Measurements from ENCODE around the gene ETV5. TPM values are rescaled to one million over a fixed set of nuclear protein-coding genes. Genes with fewer than 3 reads are reported as not detected.

The ETV5 gene
- total and polyA plus RNA-seq, 2 of the 4 experiments (the other 2 are of a cell fraction) = 15.7 to 20.1 TPM

DNA sequence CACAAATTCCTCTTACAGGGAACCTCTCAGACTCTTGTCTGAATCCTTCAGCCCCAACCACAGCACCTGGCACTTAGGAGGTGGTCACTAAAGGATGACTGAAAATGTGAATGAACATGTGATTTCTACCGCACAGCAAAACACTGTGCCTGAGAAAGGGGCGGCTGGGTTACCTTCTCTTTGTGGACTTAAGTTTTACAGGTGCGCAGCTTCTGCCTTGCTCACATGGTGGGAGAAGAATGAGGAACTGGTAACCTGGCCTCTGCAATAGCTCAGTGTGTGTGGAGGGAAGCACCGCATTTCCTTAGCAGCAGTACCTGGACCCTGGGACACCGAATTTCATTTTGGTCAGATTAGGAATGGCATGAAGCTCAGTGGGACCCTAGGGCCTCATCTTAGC is 9.8 kb upstream of the ETV5 start:
- Histone ChIP-seq H3K4me3 (ENCODE audit: insufficient read depth, low read depth, low read length) (no peak overlapping the region), H4K91ac (ENCODE audit: insufficient read depth, low read depth, low read length) (no peak overlapping the region), H3K4me2 (ENCODE audit: low read depth, low read length) (no peak overlapping the region), H4K5ac (ENCODE audit: low read depth, low read length) (no peak overlapping the region), H3K27me3 (ENCODE audit: control insufficient read depth, insufficient read depth, low read length) (peaks cover 57% of the 10 kb centered on the region), H2AFZ (replicated peaks; ENCODE audit: low read length, poor library complexity) (no peak overlapping the region), H3K56ac (ENCODE audit: extremely low read depth, insufficient read depth, low read length) (no peak overlapping the region), H3K9me3 (ENCODE audit: control insufficient read depth, insufficient read depth, low read length) (no peaks in the 10 kb centered on the region), H2BK15ac (ENCODE audit: low read depth, low read length) (no peak overlapping the region), H3K4ac (ENCODE audit: low read depth, low read length) (no peak overlapping the region), H3K14ac (replicated peaks; ENCODE audit: low read depth, low read length) (no peak overlapping the region), H3K4me1 (ENCODE audit: control insufficient read depth, insufficient read depth, low read length) (no peaks in the 10 kb centered on the region), H2AK9ac (replicated peaks; ENCODE audit: low read depth, low read length, poor library complexity) (no peak overlapping the region), H3K23ac (ENCODE audit: low read depth, low read length) (no peak overlapping the region), H3K27ac (ENCODE audit: insufficient read depth, low read length) (no peak overlapping the region), H4K20me1 (ENCODE audit: insufficient read depth, low read length) (no peaks in the 10 kb centered on the region), H3K18ac (ENCODE audit: low read depth, low read length) (no peak overlapping the region), H2BK20ac (ENCODE audit: low read depth, low read length) (no peak overlapping the region), H3K36me3 (ENCODE audit: control insufficient read depth, insufficient read depth, low read length) (no peaks in the 10 kb centered on the region), H2BK5ac (ENCODE audit: low read depth, low read length, poor library complexity, severe bottlenecking) (no peak overlapping the region), H4K8ac (ENCODE audit: low read depth in 2 of 2, low read length in 2 of 2) (no peak overlapping the region), H3K9ac (ENCODE audit: low read depth, low read length) (no peak overlapping the region), H3K9me1 (ENCODE audit: insufficient read depth, low read length) (no peaks in the 10 kb centered on the region), H2BK120ac (ENCODE audit: low read depth, low read length) (no peak overlapping the region), H3K79me1 (ENCODE audit: low read depth in 1 of 2, low read length in 2 of 2) (no peaks in the 10 kb centered on the region), H2AK5ac (ENCODE audit: low read depth, low read length) (no peak overlapping the region)
- intact Hi-C loops (cut with micrococcal nuclease) = no loop called here
- POLR2A ChIA-PET (ENCODE audit: unreplicated experiment) = no interaction called here
- dilution Hi-C loops (cut with HindIII; ENCODE audit: low sequenced_read_pairs, unreplicated experiment) = no loop called here
- WGBS, 2 experiments (ENCODE audit: extremely low coverage in 2 of 2, insufficient read length in 1 of 2) = no CpG with 5 or more reads among the region's 5 CpGs
- BruUV-seq (replicated peaks) = no TSS peak
- TF ChIP-seq MXI1 (IDR thresholded peaks at IDR 0.05; ENCODE audit: borderline replicate concordance, low read depth, low read length) (no peak), FOS (IDR thresholded peaks at IDR 0.05; ENCODE audit: low read depth, low read length) (no peak), RCOR1 (IDR thresholded peaks at IDR 0.05; ENCODE audit: insufficient replicate concordance, low read length) (no peak), RFX5 (IDR thresholded peaks at IDR 0.05; ENCODE audit: low read depth, low read length) (no peak)
- TF ChIP-seq, protein P1, sequence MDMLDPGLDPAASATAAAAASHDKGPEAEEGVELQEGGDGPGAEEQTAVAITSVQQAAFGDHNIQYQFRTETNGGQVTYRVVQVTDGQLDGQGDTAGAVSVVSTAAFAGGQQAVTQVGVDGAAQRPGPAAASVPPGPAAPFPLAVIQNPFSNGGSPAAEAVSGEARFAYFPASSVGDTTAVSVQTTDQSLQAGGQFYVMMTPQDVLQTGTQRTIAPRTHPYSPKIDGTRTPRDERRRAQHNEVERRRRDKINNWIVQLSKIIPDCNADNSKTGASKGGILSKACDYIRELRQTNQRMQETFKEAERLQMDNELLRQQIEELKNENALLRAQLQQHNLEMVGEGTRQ (IDR thresholded peaks at IDR 0.05; ENCODE audit: low read depth, low read length) = no peak
- TF ChIP-seq, protein P2, sequence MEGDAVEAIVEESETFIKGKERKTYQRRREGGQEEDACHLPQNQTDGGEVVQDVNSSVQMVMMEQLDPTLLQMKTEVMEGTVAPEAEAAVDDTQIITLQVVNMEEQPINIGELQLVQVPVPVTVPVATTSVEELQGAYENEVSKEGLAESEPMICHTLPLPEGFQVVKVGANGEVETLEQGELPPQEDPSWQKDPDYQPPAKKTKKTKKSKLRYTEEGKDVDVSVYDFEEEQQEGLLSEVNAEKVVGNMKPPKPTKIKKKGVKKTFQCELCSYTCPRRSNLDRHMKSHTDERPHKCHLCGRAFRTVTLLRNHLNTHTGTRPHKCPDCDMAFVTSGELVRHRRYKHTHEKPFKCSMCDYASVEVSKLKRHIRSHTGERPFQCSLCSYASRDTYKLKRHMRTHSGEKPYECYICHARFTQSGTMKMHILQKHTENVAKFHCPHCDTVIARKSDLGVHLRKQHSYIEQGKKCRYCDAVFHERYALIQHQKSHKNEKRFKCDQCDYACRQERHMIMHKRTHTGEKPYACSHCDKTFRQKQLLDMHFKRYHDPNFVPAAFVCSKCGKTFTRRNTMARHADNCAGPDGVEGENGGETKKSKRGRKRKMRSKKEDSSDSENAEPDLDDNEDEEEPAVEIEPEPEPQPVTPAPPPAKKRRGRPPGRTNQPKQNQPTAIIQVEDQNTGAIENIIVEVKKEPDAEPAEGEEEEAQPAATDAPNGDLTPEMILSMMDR (conservative IDR thresholded peaks at IDR 0.05; ENCODE audit: low read depth, low read length) = no peak
- in situ Hi-C loops (cut with MboI; ENCODE audit: low sequenced_read_pairs) = no loop called here
- CTCF ChIA-PET = no interaction called here
- ATAC-seq (ENCODE audit: low read depth) = no peak
- DNase-seq = no peak

All from IMR-90 (cell line).